Measurements from ENCODE around the gene HMGN4. TPM values are rescaled to one million over a fixed set of nuclear protein-coding genes. Genes with fewer than 3 reads are reported as not detected.

Gene HMGN4
- total and polyA plus RNA-seq, 9 of the 15 experiments (the other 6 are each of a cell fraction or from before 2014, with no cell fraction given) = 35.4 to 134 (median 94.1) TPM

DNA sequence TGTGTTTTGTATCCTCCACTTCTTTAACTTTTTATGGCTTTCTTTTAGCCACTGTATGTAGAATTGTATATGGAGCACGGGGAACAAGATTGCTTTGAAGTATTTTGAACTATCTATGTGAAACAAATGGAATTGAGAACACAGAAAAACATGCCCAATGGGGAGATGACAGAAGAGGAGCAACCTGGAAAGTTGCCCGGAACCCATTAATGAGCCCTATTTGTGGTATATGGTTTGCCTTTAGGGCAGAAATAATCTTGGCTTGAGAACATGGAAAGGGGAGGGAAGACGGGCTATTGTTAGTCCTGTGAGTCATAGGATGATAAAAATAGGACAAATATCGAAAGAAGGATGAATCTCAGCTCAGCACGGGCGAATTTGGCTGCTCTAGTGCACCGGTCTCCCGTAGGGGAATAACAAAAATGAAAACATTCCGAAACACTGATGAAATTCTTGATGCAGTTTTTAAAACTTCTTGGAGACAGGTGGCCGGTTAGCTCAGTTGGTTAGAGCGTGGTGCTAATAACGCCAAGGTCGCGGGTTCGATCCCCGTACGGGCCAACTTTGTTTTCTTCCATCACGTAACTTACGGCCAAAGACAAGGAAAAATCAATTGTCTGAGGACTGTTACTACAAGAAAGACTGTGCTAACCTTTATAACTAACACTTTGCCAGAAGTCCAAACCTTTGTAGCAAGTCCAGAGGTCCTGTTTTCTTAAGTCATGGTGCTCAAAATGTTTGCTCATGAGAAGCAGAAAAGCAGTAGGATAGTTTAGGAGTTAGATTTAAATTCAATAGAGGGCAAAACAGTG is 15.7 kb downstream of the HMGN4 start (continued):
- TF ChIP-seq, protein P1, sequence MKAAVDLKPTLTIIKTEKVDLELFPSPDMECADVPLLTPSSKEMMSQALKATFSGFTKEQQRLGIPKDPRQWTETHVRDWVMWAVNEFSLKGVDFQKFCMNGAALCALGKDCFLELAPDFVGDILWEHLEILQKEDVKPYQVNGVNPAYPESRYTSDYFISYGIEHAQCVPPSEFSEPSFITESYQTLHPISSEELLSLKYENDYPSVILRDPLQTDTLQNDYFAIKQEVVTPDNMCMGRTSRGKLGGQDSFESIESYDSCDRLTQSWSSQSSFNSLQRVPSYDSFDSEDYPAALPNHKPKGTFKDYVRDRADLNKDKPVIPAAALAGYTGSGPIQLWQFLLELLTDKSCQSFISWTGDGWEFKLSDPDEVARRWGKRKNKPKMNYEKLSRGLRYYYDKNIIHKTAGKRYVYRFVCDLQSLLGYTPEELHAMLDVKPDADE (conservative IDR thresholded peaks at IDR 0.05; ENCODE audit: control insufficient read depth, low read depth, low read length) = peak; percentile 95
- peak; percentile 42 for TF ChIP-seq MTA3 (IDR thresholded peaks at IDR 0.05; ENCODE audit: borderline replicate concordance)
- TF ChIP-seq ZC3H11A (IDR thresholded peaks at IDR 0.05; ENCODE audit: low read depth, low read length) = no peak
- TF ChIP-seq MIER1 (IDR thresholded peaks at IDR 0.05; ENCODE audit: low read depth) = no peak
- no peak for TF ChIP-seq ESRRB (CRISPR knock-in tag; IDR thresholded peaks at IDR 0.05; ENCODE audit: borderline replicate concordance)
- no peak for TF ChIP-seq PHB2 (IDR thresholded peaks at IDR 0.05; ENCODE audit: low read depth)
- no peak for TF ChIP-seq KLF6 (CRISPR knock-in tag; IDR thresholded peaks at IDR 0.05; ENCODE audit: borderline replicate concordance)
- TF ChIP-seq, protein P2, sequence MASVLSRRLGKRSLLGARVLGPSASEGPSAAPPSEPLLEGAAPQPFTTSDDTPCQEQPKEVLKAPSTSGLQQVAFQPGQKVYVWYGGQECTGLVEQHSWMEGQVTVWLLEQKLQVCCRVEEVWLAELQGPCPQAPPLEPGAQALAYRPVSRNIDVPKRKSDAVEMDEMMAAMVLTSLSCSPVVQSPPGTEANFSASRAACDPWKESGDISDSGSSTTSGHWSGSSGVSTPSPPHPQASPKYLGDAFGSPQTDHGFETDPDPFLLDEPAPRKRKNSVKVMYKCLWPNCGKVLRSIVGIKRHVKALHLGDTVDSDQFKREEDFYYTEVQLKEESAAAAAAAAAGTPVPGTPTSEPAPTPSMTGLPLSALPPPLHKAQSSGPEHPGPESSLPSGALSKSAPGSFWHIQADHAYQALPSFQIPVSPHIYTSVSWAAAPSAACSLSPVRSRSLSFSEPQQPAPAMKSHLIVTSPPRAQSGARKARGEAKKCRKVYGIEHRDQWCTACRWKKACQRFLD (CRISPR knock-in tag; IDR thresholded peaks at IDR 0.05) = peak; percentile 21; the same call in 1 of the 2 replicates
- TF ChIP-seq NFIC (IDR thresholded peaks at IDR 0.05) = peak; percentile 81; the same call in 1 of the 2 replicates
- peak; percentile 79; the same call in 1 of the 2 replicates for TF ChIP-seq RNF2 (IDR thresholded peaks at IDR 0.05)
- TF ChIP-seq MEF2A (IDR thresholded peaks at IDR 0.05; ENCODE audit: control insufficient read depth, low read depth, low read length) = peak; percentile 85
- TF ChIP-seq, protein P3, sequence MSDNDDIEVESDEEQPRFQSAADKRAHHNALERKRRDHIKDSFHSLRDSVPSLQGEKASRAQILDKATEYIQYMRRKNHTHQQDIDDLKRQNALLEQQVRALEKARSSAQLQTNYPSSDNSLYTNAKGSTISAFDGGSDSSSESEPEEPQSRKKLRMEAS (CRISPR knock-in tag; IDR thresholded peaks at IDR 0.05) = no peak
- no peak for TF ChIP-seq NFATC3 (IDR thresholded peaks at IDR 0.05)
- no peak for TF ChIP-seq RFX7 (CRISPR knock-in tag; IDR thresholded peaks at IDR 0.05)
- peak; percentile 71; the same call in 1 of the 2 replicates for TF ChIP-seq DPF2 (IDR thresholded peaks at IDR 0.05)
- no peak for TF ChIP-seq PTRF (tag; IDR thresholded peaks at IDR 0.05)
- TF ChIP-seq ZNF274 (IDR thresholded peaks at IDR 0.05; ENCODE audit: borderline replicate concordance, low read depth, low read length) = no peak
- TF ChIP-seq, protein P4, sequence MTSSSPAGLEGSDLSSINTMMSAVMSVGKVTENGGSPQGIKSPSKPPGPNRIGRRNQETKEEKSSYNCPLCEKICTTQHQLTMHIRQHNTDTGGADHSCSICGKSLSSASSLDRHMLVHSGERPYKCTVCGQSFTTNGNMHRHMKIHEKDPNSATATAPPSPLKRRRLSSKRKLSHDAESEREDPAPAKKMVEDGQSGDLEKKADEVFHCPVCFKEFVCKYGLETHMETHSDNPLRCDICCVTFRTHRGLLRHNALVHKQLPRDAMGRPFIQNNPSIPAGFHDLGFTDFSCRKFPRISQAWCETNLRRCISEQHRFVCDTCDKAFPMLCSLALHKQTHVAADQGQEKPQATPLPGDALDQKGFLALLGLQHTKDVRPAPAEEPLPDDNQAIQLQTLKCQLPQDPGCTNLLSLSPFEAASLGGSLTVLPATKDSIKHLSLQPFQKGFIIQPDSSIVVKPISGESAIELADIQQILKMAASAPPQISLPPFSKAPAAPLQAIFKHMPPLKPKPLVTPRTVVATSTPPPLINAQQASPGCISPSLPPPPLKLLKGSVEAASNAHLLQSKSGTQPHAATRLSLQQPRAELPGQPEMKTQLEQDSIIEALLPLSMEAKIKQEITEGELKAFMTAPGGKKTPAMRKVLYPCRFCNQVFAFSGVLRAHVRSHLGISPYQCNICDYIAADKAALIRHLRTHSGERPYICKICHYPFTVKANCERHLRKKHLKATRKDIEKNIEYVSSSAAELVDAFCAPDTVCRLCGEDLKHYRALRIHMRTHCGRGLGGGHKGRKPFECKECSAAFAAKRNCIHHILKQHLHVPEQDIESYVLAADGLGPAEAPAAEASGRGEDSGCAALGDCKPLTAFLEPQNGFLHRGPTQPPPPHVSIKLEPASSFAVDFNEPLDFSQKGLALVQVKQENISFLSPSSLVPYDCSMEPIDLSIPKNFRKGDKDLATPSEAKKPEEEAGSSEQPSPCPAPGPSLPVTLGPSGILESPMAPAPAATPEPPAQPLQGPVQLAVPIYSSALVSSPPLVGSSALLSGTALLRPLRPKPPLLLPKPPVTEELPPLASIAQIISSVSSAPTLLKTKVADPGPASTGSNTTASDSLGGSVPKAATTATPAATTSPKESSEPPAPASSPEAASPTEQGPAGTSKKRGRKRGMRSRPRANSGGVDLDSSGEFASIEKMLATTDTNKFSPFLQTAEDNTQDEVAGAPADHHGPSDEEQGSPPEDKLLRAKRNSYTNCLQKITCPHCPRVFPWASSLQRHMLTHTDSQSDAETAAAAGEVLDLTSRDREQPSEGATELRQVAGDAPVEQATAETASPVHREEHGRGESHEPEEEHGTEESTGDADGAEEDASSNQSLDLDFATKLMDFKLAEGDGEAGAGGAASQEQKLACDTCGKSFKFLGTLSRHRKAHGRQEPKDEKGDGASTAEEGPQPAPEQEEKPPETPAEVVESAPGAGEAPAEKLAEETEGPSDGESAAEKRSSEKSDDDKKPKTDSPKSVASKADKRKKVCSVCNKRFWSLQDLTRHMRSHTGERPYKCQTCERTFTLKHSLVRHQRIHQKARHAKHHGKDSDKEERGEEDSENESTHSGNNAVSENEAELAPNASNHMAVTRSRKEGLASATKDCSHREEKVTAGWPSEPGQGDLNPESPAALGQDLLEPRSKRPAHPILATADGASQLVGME (CRISPR knock-in tag; IDR thresholded peaks at IDR 0.05) = peak; percentile 5; the same call in 1 of the 2 replicates
- no peak for TF ChIP-seq SRSF3 (IDR thresholded peaks at IDR 0.05; ENCODE audit: insufficient read depth, low read length)
- TF ChIP-seq MAFG (tag; conservative IDR thresholded peaks at IDR 0.05) = no peak
- TF ChIP-seq HDAC2 (IDR thresholded peaks at IDR 0.05) = peak; percentile 63; the same call in 1 of the 2 replicates

Data from K562 (cell line).